ENCODE data around the gene KCNS3.
A peak's percentile ranks its signal among the peaks of the same experiment; 100 is the strongest.

KCNS3 gene

DNA sequence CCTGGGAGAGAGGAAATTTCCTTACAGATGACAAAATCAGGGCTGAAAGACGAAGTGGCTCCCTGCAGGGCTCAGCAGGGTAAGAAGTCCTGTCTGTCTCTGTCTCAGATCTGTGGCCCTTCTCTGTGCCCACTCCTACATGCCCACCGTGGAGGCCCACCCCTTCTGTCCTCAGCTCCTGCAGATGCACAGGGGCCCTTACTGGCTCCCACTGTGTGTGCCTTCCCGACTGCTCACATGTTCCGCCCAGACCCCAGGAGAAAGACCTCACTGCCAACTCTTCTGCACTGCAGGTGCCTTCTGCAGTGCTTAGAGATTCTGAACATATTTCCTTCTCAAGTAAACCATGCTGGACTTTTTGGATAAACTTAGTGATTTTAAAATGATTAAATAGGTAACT lies 1.9 kb upstream of the KCNS3 start:
- no peak overlapping the region for H3K27ac ChIP-seq (replicated peaks)
- H3K4me3 ChIP-seq (replicated peaks; ENCODE audit: insufficient read depth, low read length), result no peak overlapping the region
- DNase-seq (ENCODE audit: low read depth in 1 of 2, low spot score in 1 of 2), result no peak
- TF ChIP-seq POLR2AphosphoS5 (IDR thresholded peaks at IDR 0.05; ENCODE audit: low read depth) (no peak), GABPA (IDR thresholded peaks at IDR 0.05; ENCODE audit: low read depth) (no peak), SPI1 (IDR thresholded peaks at IDR 0.05; ENCODE audit: borderline replicate concordance, low read depth) (no peak)
- TF ChIP-seq, protein P1, sequence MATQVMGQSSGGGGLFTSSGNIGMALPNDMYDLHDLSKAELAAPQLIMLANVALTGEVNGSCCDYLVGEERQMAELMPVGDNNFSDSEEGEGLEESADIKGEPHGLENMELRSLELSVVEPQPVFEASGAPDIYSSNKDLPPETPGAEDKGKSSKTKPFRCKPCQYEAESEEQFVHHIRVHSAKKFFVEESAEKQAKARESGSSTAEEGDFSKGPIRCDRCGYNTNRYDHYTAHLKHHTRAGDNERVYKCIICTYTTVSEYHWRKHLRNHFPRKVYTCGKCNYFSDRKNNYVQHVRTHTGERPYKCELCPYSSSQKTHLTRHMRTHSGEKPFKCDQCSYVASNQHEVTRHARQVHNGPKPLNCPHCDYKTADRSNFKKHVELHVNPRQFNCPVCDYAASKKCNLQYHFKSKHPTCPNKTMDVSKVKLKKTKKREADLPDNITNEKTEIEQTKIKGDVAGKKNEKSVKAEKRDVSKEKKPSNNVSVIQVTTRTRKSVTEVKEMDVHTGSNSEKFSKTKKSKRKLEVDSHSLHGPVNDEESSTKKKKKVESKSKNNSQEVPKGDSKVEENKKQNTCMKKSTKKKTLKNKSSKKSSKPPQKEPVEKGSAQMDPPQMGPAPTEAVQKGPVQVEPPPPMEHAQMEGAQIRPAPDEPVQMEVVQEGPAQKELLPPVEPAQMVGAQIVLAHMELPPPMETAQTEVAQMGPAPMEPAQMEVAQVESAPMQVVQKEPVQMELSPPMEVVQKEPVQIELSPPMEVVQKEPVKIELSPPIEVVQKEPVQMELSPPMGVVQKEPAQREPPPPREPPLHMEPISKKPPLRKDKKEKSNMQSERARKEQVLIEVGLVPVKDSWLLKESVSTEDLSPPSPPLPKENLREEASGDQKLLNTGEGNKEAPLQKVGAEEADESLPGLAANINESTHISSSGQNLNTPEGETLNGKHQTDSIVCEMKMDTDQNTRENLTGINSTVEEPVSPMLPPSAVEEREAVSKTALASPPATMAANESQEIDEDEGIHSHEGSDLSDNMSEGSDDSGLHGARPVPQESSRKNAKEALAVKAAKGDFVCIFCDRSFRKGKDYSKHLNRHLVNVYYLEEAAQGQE (IDR thresholded peaks at IDR 0.05; ENCODE audit: insufficient replicate concordance, low read depth), result no peak
- TF ChIP-seq, protein P2, sequence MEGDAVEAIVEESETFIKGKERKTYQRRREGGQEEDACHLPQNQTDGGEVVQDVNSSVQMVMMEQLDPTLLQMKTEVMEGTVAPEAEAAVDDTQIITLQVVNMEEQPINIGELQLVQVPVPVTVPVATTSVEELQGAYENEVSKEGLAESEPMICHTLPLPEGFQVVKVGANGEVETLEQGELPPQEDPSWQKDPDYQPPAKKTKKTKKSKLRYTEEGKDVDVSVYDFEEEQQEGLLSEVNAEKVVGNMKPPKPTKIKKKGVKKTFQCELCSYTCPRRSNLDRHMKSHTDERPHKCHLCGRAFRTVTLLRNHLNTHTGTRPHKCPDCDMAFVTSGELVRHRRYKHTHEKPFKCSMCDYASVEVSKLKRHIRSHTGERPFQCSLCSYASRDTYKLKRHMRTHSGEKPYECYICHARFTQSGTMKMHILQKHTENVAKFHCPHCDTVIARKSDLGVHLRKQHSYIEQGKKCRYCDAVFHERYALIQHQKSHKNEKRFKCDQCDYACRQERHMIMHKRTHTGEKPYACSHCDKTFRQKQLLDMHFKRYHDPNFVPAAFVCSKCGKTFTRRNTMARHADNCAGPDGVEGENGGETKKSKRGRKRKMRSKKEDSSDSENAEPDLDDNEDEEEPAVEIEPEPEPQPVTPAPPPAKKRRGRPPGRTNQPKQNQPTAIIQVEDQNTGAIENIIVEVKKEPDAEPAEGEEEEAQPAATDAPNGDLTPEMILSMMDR (IDR thresholded peaks at IDR 0.05; ENCODE audit: insufficient read depth, low read length), result no peak
- peaks cover 30% of the 10 kb centered on the region for H3K27me3 ChIP-seq (ENCODE audit: insufficient read depth, poor library complexity, severe bottlenecking)

DNA sequence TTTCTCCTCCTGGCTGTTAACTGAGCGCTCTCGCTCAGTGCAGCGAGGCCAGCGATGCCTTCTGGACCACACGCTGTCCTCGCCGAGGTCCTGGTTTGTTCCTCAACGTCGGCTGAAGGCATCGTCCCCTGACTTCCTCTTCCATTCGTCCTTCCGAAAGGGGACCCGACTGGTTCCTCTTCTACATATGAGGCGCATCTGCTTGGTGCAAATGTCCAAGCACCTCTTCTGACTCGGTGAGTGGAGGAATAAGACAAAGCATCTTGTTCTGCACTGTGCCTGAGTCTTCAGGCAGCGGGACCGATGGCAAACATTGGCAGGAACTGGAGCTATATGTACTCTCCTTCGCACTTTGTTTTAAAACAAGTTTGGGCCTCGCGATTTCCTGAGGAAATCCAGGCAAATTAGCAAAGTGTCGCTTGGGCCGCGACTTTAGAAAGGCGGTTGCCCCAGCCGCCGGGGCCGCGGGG lies 621 bp upstream of the KCNS3 start:
- DNase-seq (ENCODE audit: low read depth in 1 of 2, low spot score in 1 of 2), result peak; percentile 18 to 63
- Histone ChIP-seq H3K27ac (replicated peaks) (no peak overlapping the region), H3K27me3 (ENCODE audit: insufficient read depth, poor library complexity, severe bottlenecking) (peaks cover 30% of the 10 kb centered on the region), H3K4me3 (replicated peaks; ENCODE audit: insufficient read depth, low read length) (peak overlapping the region; percentile 16)
- TF ChIP-seq GABPA (IDR thresholded peaks at IDR 0.05; ENCODE audit: low read depth) (no peak), SPI1 (IDR thresholded peaks at IDR 0.05; ENCODE audit: borderline replicate concordance, low read depth) (peak; percentile 89)

DNA sequence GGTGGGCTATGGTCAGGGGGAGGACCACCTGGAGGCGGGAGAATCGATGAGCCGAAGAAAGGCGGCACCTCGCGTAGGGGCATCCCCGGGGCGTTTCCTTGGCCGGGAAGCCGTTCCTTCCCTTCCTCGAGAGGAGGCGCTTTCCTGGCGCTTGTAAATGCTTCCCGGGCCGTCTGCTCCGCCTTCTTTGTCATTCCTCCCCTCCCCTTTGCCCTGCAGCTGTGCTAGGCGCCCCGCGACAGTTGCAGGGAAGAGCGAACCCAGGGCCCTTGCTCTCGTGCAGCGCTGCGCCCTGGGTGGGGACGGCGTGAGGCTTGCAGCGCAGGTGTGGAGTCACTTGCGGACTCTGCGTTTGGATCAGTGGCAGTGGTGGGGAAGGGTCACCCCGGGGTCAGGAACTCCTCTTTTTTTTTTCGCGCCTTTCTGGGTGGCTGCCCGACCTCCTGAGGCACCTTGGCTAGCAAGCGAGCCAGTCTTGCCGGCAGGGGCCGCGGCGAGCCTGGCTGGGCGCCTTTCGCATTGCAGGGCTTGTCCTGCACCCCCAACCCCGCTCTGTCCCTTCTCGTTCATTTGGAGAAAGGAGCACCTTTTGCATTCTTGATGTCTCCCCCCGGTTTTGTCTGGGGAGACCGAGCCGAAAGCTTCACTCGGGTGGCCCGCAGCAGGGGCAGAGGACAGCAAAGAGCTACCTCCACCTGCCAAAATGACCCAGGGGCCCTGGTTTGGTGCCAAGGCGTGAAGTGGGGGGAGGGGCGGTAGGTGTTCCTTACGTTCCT lies 858 bp downstream of the KCNS3 start:
- no peak overlapping the region for H3K27ac ChIP-seq (replicated peaks)
- H3K27me3 ChIP-seq (ENCODE audit: insufficient read depth, poor library complexity, severe bottlenecking), result peaks cover 30% of the 10 kb centered on the region
- no peak overlapping the region for H3K4me3 ChIP-seq (replicated peaks; ENCODE audit: insufficient read depth, low read length)
- no peak for DNase-seq (ENCODE audit: low read depth in 1 of 2, low spot score in 1 of 2)
- TF ChIP-seq, protein P1 (IDR thresholded peaks at IDR 0.05; ENCODE audit: insufficient replicate concordance, low read depth), result no peak

DNA sequence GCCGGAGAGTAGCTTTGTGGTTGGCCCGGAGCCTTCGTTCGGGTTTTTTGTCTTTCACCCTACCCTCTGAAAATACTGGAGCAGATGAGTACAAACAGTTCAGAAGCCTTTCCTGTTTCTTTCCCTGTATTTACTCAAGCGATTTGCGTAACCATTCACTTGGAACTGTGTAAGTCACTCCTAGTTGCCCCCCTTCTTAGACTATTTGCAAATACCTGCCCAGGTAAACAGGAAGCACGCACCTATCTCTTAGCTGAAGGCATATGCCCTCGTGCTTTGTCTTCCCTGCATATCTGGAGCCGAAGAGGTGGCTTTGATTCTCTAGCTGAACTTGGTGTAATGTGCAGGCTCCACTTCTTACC lies 1.4 kb downstream of the KCNS3 start:
- Histone ChIP-seq H3K27ac (replicated peaks) (no peak overlapping the region), H3K4me3 (replicated peaks; ENCODE audit: insufficient read depth, low read length) (no peak overlapping the region), H3K27me3 (ENCODE audit: insufficient read depth, poor library complexity, severe bottlenecking) (peaks cover 30% of the 10 kb centered on the region)
- TF ChIP-seq, protein P1 (IDR thresholded peaks at IDR 0.05; ENCODE audit: insufficient replicate concordance, low read depth), result no peak
- TF ChIP-seq POLR2AphosphoS5 (IDR thresholded peaks at IDR 0.05; ENCODE audit: low read depth), result no peak
- TF ChIP-seq SPI1 (IDR thresholded peaks at IDR 0.05; ENCODE audit: borderline replicate concordance, low read depth), result no peak
- no peak for TF ChIP-seq GABPA (IDR thresholded peaks at IDR 0.05; ENCODE audit: low read depth)
- TF ChIP-seq, protein P2 (IDR thresholded peaks at IDR 0.05; ENCODE audit: insufficient read depth, low read length), result no peak
- DNase-seq (ENCODE audit: low read depth in 1 of 2, low spot score in 1 of 2), result no peak

Data from HL-60 (cell line).